HG02798 (cell line): Measurements from ENCODE around the gene MZB1.

Source experiments
- ATAC-seq: cut with Tn5 transposase; IDR thresholded peaks from one replicate; pipeline ENCODE4 v1.9.1; 2021; ENCODE audit warnings: mild to moderate bottlenecking; ENCODE audit not compliant: unreplicated experiment, poor library complexity

The MZB1 gene

DNA sequence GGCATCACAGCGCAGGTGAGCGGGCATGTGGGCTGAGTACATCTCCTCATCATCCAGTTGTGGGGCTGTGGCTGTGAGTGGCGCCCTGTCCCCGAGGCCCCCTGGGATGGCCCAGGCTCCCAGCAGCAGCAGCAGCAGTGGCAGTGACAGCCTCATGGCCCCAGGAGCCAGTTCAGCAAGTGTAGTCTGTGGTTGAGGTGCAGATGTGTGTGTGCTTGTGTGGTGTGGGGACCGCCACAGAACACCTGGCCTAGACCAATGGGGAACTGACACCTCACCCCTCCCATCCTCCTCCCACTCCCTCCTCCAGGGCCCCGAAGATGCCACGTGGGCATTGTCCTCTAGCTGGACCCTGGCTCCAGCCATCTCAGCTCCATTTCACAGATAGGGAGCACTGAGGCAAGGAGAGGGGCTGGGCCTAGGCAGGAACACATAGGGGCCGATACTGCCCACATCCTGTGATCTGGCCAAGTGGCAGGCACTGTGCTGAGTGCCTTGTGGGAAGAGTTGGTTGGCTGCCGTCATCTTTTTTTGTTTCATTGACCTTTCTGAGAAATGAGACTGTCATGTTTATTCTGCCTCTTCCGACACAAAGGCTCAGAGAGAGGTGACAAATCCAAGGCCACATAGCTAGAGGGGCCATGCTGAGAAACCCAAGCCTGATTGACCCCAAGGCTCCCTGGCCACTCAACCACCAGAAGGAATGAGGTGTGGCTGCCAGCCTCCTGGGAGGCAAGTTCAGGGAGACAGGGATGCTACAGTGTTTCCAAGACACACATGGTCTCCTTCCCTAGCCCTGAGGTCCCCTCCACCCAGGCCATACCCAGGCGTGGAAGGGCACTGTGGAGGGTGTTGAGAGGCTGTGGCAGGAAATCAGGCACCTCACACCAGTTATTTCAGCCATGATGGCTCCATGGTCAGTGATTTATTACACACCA, at the start of gene MZB1:
MZB1 (minus strand) TSS at position 213 of the 938 bp plus-strand sequence; CDS start at position 156, 57 bp downstream.
- peak; percentile 49 for ATAC-seq

- ATAC-seq = peak; percentile 93
Measured at GRCh38 chr5:139439013-139439903, 49.5 kb upstream of the MZB1 start, which contains the start of gene DNAJC18. DNAJC18 (minus strand) TSS chr5:139439525; CDS start chr5:139439445, 80 bp downstream.

DNA sequence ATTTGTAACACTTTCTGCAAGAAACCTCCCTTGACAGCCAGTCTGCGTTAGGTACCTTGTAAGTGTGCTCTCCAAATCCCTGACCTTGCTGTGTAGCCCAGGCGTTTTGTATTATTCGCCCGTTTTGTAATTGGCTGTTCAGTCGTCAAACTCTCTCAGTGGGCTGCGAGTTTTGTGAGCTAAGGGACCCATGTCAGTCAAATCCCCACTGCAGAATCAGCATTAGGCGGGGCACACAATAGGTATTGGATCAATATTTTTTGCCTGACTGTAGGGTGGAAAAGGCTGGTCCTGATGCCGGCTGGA, 48.9 kb upstream of the MZB1 start:
- no peak for ATAC-seq

DNA sequence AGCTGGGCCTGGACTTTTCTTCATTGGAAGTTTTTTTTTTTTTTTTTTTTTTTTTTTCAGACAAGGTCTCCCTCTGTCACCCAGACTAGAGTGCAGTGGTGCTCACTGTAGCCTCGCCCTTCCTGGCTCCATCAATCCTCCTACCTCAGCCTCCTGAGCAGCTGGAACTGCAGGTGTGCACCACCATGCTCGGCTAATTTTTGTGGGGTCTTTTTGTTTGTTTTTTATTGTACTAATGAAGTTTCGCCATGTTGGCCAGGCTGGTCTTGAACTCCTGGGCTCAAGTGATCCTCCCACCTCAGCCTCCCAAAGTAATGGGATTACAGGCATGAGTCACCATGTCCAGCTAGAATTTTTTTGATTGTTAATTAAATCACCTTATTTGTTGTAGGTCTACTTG, 46.0 kb upstream of the MZB1 start:
- ATAC-seq = no peak

DNA sequence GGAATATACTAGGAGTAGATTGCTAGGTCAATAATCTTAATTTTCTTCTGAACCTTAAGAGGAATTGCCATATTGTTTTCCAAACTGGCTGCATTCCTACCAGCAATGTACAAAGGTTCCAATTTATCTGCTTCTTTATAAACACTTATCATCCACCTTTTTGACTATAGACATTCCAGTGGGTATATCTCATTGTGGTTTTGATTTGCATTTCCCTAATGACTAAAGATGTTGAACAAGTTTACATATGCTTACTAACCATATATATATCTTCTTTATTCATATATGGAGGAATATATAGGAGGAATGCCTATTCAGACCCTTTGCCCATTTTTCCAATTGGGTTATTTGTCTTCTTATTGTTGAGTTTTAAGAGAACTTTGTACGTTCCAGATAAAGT, 42.0 kb upstream of the MZB1 start:
- no peak for ATAC-seq

DNA sequence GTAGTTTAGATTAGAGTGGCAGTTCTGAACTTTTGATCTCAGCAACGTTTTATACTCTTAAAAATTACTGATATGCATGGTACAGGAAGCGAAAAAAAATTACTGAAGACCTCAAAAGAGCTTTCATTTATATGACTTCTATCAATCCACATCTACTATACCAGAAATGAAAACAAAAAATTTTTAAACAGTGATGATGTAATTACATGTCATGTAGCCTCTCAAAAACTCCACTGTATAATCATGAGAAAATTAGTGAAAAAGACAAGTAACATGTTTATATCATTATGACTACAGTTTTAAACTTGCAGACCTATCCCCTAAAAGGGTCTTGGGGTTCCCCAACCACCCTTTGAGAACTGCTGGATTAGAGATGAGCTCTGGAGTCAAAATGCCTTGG, 40.3 kb upstream of the MZB1 start:
- no peak for ATAC-seq

DNA sequence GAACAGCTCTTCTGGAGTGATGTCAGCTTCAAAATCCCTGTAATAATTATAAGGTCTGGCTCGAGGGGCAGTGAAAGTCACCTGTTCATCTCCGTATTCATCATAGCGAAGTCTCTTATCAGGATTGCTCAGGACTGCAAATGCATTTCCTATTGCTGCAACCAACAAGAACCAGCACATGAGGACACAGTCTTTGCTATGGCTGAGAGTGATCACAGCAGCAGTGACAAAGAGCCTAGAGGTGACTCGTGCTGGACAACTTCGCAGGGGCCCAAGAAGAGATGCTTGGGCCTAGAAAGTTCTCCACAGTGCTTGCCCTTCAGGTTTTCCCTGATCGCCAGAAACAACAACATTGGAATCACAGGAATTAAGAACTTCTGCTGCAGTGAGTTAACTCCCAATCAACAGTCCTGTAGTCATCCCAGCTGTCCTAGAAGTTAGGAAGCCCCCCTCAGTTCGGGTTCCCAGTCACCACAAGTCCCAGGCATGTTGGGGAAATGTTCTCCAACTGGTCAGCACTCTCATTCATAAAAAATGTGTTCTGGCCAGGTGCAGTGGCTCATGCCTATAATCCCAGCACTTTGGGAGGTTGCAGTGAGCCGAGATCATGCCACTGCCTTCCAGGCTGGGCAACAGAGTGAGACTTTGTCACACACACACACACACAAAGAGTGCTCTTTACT, 36.6 kb upstream of the MZB1 start:
- ATAC-seq = no peak

DNA sequence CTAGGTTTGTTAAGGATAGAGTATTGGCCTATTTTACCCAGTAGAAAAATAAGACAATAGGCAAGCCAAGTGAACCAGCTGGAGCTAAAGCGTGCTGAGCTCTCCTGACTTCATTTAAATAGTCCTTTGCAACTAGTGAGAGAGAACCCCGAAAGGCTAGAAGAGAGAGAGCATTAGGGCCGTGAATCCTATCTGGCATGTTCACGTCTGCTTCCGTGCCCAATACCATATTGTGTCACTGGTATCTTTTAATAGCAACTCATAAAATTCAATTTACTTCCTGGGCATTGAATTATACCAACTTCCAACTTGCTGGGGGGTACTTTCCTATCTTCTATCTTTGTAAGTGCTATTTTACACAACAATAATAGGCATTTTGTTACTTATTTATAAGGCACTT, 35.8 kb upstream of the MZB1 start:
- no peak for ATAC-seq

- ATAC-seq = peak; percentile 68
Measured at GRCh38 chr5:139422307-139422893, 32.7 kb upstream of the MZB1 start.

GRCh38 chr5:139419226-139420192, 29.8 kb upstream of the MZB1 start:
- no peak for ATAC-seq

- ATAC-seq = no peak
Measured at GRCh38 chr5:139418793-139419192, 29.1 kb upstream of the MZB1 start.

DNA sequence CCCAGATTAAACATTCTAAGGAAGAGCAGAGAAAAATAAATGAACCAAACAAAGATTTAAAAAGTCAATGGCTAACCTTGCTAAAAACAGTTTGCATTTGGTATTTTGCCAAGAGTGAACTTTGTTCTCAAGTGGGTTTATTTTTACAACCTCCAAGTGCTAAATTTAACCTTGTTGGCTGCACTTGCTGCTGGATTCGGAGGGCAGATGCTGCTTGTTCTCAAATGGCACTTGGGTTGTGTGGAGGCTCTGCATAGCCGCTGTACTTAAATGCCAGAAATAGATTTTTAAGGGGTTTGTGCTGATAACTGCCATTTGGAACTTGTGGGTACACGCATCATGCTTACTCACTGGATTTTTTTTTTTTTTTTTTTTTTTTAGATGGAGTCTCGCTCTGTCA, 27.5 kb upstream of the MZB1 start:
- ATAC-seq = no peak

DNA sequence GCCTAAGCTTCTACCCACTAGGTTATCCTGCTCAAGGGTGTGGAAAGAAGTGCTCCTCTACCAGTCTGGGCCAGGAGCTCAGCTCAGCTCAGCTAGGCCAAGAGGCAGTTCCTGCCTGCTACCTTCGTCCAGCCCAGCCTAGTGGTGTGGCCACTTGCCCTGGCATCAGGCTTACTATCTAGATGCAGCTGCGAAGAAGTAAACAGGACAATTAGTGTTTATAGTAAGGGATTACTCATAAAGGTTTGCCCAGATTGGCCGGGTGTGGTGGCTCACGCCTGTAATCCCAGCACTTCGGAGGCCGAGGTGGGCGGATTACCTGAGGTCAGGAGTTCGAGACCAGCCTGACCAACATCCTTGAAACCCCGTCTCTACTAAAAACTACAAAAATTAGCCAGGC, 26.9 kb upstream of the MZB1 start:
- ATAC-seq = no peak

- ATAC-seq = no peak
Measured at GRCh38 chr5:139415869-139416268, 26.2 kb upstream of the MZB1 start.

- ATAC-seq = no peak
Measured at GRCh38 chr5:139415221-139415861, 25.6 kb upstream of the MZB1 start.

GRCh38 chr5:139414581-139415130, 24.9 kb upstream of the MZB1 start:
- peak; percentile 7 for ATAC-seq

- ATAC-seq = peak; percentile 59
Measured at GRCh38 chr5:139413963-139414362, 24.2 kb upstream of the MZB1 start.

DNA sequence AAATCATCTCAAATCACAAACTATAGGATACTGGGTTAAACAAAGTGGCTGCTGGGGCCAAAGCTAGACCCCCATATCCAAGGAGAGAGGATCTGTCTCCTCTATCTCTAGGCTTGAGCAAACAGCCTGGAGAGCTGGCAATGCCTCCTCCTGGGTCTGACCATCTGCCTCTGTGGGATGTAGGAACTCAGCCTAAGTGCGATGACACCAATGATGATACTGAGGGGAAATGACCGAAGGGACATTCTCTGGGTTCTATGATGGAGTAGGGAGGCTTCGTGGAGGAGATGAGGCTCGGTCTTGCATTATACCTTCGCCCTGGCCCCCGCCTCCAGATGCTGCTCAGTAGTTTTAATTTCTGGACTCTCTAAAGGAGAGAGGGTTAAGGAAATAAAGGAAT, 23.4 kb upstream of the MZB1 start:
- ATAC-seq = no peak
